Activated naive CD4-positive, alpha-beta T cell treated with anti-CD3 and anti-CD28 coated beads, Interleukin-2, amount 50 U/mL, for 72 hours (primary cell): ENCODE results near the gene NEK5. TPM values are rescaled to one million over a fixed set of nuclear protein-coding genes. Genes with fewer than 3 reads are reported as not detected.

Experiments
- ATAC-seq, 2 donors: fragments of 150-1000 bp; cut with Tn5 transposase; 2 replicates each; pipeline ENCODE4 v1.10.0; 2021; ENCODE audit warnings: mild to moderate bottlenecking in 2 of 2, moderate library complexity in 2 of 2
- DNase-seq, 2 donors: peaks; one replicate each; pipeline ENCODE4 v3.0.0; 2021 to 2022; ENCODE audit warnings: low spot score in 2 of 2
- H3K27ac Mint-ChIP-seq, 2 donors: one replicate each; pipeline ENCODE4 v1.8.0; 2022; ENCODE audit warnings: mild to moderate bottlenecking in 2 of 2, mixed read lengths in 2 of 2
- H3K36me3 Mint-ChIP-seq, 2 donors: one replicate each; pipeline ENCODE4 v1.8.0; 2022; ENCODE audit warnings: mixed read lengths in 2 of 2
- H3K9me3 Mint-ChIP-seq, 2 donors: one replicate each; pipeline ENCODE4 v1.8.0; 2022; ENCODE audit warnings: mixed read lengths in 2 of 2
- total RNA-seq, 2 donors: library from RNA; stranded (reverse); gene quantifications; one replicate each; pipeline ENCODE4 v1.2.3, GENCODE V29; 2022

The NEK5 gene
- total RNA-seq, 2 donors from 2014 or later = 0.14 TPM; not detected in 1

GRCh38 chr13:52011632-52012511, 117.0 kb downstream of the NEK5 start, which contains the start of gene ALG11:
Gene ALG11 (plus strand): TSS chr13:52012398. CDS start chr13:52012419, 21 bp downstream.
- H3K27ac Mint-ChIP-seq = peak within 1 kb of the TSS; percentile 91 to 93
- peak; percentile 99 for ATAC-seq
- peak; percentile 98 to 99 for DNase-seq
- H3K9me3 Mint-ChIP-seq = peaks cover 0 to 5% of the 10 kb centered on the region in 2 donors
- H3K36me3 Mint-ChIP-seq = peaks cover 10 to 14% of the 10 kb centered on the region in 2 donors

DNA sequence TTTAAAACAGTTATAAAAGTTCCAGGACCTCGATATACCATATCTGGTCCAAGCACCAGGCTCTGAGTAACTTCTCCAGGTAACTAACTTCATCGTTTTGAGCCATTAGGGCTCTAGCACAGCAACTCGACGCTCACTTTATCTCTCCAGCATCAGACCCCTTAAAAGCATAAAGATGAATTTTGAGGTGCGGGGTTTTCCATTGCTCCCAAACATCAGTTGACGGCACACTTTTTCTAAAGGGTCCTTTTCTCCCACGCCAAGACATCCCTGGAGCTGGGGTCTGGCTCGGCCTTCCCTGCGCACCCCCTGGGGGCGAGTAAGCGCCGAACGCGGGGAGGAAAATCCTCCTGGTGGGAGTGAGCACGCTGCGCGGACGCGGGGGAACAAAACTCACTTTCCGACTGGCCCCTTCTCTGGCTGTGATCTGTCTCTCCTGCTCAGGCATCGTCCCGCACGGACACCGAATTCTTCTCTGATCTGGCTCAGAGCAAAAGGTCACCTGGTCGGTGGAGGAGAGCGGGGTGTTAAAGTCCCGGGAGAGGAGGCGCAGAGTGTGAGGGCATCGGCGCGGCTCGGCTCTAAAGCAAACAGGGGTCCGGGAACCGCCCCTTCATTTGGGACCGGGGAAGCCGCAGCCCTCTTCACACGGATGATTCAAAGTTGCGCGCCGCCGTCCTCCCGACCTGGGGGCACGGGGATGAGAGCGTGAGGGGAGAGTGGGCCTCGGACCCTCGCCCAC, 117.8 kb downstream of the NEK5 start, which contains the start of gene ATP7B:
TSS of gene ATP7B (minus strand) at position 561 of the 742 bp plus-strand sequence. CDS start at position 448, 113 bp downstream.
- DNase-seq = peak in 1 of 2 donors; percentile 33
- Mint-ChIP-seq H3K27ac (peak within 1 kb of the TSS; percentile 91 to 93), H3K9me3 (peaks cover 0 to 5% of the 10 kb centered on the region in 2 donors), H3K36me3 (peaks cover 6 to 14% of the 10 kb centered on the region in 2 donors)
- ATAC-seq = peak in 1 of 2 donors; percentile 3

GRCh38 chr13:52009946-52010345, 118.9 kb downstream of the NEK5 start:
- H3K27ac Mint-ChIP-seq = no peak overlapping the region
- H3K36me3 Mint-ChIP-seq = peaks cover 0 to 14% of the 10 kb centered on the region in 2 donors
- DNase-seq (no peak), ATAC-seq (no peak)
- H3K9me3 Mint-ChIP-seq = no peaks in the 10 kb centered on the region

DNA sequence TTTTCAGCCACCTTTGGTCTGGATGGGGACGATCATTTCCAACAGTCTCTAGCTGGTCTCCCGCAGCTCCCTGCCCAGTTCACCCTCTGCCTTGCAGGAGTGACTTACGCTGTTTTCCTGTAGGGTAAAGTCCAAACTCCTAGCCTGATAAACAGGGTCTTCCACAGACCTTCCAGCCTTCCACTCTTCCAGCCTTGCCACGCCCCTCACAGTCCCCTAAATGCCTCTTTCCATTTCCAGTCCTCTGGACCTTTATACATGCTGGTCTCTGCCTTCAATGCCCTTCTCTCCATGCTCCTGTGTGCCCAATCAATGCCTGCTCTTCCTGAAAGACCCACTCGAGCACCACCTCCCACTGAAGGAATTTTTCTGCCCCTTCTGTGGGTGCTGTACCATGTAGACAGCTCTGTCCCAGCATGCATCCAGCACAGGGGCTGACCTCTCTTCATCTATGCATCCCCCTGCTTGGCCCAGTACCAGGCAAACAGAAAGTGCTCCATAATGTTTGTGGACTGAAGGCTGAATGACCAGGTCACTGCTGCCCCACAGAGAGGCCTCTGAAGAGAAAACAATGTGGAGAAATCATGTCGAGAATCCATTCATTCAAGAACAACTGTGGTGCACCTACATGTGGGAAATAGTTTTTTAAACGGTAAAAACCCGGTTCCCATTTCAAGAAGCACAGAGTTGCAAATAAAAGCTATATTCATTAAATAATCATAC, 122.2 kb downstream of the NEK5 start:
- Mint-ChIP-seq H3K36me3 (peaks cover 0 to 7% of the 10 kb centered on the region in 2 donors), H3K27ac (no peak overlapping the region), H3K9me3 (no peaks in the 10 kb centered on the region)
- no peak for DNase-seq
- ATAC-seq = no peak

DNA sequence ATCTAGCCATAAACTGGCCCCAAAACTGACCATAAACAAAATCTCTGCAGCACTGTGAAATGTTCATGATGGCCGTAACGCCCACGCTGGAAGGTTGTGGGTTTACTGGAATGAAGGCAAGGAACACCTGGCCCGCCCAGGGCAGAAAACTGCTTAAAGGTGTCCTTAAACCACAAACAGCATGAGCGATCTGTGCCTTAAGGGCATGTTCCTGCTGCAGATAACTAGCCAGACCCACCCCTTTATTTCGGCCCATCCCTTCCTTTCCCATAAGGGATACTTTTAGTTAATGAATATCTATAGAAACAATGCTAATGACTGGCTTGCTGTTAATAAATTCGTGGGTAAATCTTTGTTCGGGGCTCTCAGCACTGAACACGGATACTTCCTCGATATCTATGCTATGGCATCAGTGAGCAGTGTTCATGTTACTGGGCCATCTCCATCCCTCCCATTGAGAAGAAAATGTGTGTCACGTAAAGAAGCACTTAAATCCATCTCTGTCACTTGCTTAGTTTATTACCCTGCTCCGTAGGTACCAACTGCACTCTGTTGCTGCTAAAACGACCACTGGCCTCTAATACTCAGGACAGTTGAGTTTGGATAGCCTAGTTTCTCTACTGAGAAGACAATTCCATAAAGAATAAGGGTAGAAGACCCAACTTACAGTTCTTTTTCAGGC, 122.9 kb downstream of the NEK5 start:
- no peak for DNase-seq
- peaks cover 0 to 2% of the 10 kb centered on the region in 2 donors for H3K36me3 Mint-ChIP-seq
- no peaks in the 10 kb centered on the region for H3K9me3 Mint-ChIP-seq
- H3K27ac Mint-ChIP-seq = no peak overlapping the region
- ATAC-seq = no peak

GRCh38 chr13:52004511-52005170, 124.2 kb downstream of the NEK5 start:
- DNase-seq (no peak), ATAC-seq (no peak)
- Mint-ChIP-seq H3K9me3 (no peaks in the 10 kb centered on the region), H3K27ac (no peak overlapping the region), H3K36me3 (no peaks in the 10 kb centered on the region)

DNA sequence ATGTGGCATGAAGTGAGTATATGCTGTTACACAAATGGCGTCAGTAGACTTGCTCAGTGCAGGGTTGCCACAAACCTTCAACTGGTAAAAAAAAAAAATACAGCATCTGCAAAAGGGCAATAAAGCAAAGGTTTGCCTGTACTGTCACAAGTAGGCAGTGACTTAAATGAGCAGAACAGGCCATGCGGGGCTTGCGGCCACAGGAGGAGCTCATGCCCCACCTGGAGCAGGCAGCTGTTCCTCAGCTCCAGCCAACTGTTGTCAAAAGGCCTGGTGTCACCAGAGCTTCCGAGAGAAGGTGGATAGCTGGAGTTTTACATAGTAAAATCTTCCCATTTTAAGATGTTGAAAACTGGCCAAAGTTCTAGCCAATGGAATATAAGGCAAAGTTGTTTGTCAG, 125.3 kb downstream of the NEK5 start:
- H3K9me3 Mint-ChIP-seq = no peaks in the 10 kb centered on the region
- no peaks in the 10 kb centered on the region for H3K36me3 Mint-ChIP-seq
- no peak overlapping the region for H3K27ac Mint-ChIP-seq
- DNase-seq = no peak
- ATAC-seq = no peak

GRCh38 chr13:52002361-52002760, 126.5 kb downstream of the NEK5 start:
- Mint-ChIP-seq H3K27ac (no peak overlapping the region), H3K9me3 (no peaks in the 10 kb centered on the region), H3K36me3 (no peaks in the 10 kb centered on the region)
- DNase-seq = no peak
- ATAC-seq = no peak

- Mint-ChIP-seq H3K27ac (no peak overlapping the region), H3K36me3 (no peaks in the 10 kb centered on the region), H3K9me3 (no peaks in the 10 kb centered on the region)
- DNase-seq (no peak), ATAC-seq (peak; percentile 68 to 79)
Measured at GRCh38 chr13:52001120-52001731, 127.6 kb downstream of the NEK5 start.

DNA sequence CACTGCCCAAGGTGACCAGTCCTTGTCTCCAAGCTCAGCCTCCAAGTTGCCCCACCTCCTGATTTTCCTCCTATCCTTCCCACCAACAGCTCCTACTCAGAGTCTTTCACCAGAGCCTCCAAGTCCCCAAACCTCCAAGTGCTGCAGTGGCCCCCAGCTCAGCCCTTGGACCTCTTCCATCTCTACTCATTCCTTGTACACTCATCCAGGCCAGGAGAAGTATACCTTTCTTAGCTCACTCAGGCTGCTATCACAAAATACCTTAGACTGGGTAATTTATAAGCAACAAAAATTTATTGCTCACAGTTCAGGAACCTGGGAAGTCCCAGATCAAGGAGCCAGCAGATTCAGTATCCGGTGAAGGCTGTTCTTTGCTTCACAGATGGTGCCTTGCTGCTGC, 129.0 kb downstream of the NEK5 start:
- no peak for ATAC-seq
- Mint-ChIP-seq H3K9me3 (no peaks in the 10 kb centered on the region), H3K27ac (no peak overlapping the region), H3K36me3 (no peaks in the 10 kb centered on the region)
- no peak for DNase-seq

DNA sequence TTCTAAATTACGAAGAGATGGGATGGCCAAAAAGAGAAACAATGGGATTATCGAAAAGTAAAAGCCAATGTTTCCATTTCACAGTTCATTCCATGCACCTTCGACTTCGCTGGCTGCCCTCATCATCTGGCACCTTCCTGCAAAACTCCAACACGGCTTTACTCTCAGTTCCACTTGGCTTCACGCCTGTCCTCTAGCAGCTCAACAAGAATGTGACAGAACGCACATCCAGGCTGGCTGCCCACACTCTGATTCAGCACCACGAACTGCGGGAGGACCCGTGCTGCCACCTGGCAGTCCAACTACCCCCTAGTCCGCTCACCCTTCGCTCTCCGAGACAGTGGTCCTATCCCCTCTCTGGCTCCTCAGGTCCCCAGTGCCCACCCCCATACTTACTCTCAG, 129.4 kb downstream of the NEK5 start:
- DNase-seq (no peak), ATAC-seq (no peak)
- Mint-ChIP-seq H3K9me3 (no peaks in the 10 kb centered on the region), H3K27ac (no peak overlapping the region), H3K36me3 (no peaks in the 10 kb centered on the region)

- ATAC-seq = no peak
- H3K27ac Mint-ChIP-seq = no peak overlapping the region
- DNase-seq = no peak
- H3K36me3 Mint-ChIP-seq = no peaks in the 10 kb centered on the region
- no peaks in the 10 kb centered on the region for H3K9me3 Mint-ChIP-seq
Measured at GRCh38 chr13:51998723-51999509, 130.0 kb downstream of the NEK5 start.

GRCh38 chr13:51997641-51998330, 131.1 kb downstream of the NEK5 start:
- no peak for DNase-seq
- no peaks in the 10 kb centered on the region for H3K36me3 Mint-ChIP-seq
- H3K9me3 Mint-ChIP-seq = no peaks in the 10 kb centered on the region
- ATAC-seq = no peak
- no peak overlapping the region for H3K27ac Mint-ChIP-seq

- H3K27ac Mint-ChIP-seq = no peak overlapping the region
- no peaks in the 10 kb centered on the region for H3K36me3 Mint-ChIP-seq
- H3K9me3 Mint-ChIP-seq = no peaks in the 10 kb centered on the region
- ATAC-seq (no peak), DNase-seq (no peak)
Measured at GRCh38 chr13:51997186-51997585, 131.7 kb downstream of the NEK5 start.
